Smooth muscle cell of trachea (primary cell): Measurements from ENCODE around the gene IFT122. TPM values are rescaled to one million over a fixed set of nuclear protein-coding genes. Genes with fewer than 3 reads are reported as not detected.

ENCODE experiments used
- total RNA-seq: library from RNA; depleted of rRNA; stranded (reverse); fragments of >200 nt; gene quantifications from 2 replicates; pipeline ENCODE4 v1.2.1, GENCODE V29; 2014

Gene IFT122, protein sequence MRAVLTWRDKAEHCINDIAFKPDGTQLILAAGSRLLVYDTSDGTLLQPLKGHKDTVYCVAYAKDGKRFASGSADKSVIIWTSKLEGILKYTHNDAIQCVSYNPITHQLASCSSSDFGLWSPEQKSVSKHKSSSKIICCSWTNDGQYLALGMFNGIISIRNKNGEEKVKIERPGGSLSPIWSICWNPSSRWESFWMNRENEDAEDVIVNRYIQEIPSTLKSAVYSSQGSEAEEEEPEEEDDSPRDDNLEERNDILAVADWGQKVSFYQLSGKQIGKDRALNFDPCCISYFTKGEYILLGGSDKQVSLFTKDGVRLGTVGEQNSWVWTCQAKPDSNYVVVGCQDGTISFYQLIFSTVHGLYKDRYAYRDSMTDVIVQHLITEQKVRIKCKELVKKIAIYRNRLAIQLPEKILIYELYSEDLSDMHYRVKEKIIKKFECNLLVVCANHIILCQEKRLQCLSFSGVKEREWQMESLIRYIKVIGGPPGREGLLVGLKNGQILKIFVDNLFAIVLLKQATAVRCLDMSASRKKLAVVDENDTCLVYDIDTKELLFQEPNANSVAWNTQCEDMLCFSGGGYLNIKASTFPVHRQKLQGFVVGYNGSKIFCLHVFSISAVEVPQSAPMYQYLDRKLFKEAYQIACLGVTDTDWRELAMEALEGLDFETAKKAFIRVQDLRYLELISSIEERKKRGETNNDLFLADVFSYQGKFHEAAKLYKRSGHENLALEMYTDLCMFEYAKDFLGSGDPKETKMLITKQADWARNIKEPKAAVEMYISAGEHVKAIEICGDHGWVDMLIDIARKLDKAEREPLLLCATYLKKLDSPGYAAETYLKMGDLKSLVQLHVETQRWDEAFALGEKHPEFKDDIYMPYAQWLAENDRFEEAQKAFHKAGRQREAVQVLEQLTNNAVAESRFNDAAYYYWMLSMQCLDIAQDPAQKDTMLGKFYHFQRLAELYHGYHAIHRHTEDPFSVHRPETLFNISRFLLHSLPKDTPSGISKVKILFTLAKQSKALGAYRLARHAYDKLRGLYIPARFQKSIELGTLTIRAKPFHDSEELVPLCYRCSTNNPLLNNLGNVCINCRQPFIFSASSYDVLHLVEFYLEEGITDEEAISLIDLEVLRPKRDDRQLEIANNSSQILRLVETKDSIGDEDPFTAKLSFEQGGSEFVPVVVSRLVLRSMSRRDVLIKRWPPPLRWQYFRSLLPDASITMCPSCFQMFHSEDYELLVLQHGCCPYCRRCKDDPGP
- 27.1 and 34.6 TPM in 2 replicates for total RNA-seq

DNA sequence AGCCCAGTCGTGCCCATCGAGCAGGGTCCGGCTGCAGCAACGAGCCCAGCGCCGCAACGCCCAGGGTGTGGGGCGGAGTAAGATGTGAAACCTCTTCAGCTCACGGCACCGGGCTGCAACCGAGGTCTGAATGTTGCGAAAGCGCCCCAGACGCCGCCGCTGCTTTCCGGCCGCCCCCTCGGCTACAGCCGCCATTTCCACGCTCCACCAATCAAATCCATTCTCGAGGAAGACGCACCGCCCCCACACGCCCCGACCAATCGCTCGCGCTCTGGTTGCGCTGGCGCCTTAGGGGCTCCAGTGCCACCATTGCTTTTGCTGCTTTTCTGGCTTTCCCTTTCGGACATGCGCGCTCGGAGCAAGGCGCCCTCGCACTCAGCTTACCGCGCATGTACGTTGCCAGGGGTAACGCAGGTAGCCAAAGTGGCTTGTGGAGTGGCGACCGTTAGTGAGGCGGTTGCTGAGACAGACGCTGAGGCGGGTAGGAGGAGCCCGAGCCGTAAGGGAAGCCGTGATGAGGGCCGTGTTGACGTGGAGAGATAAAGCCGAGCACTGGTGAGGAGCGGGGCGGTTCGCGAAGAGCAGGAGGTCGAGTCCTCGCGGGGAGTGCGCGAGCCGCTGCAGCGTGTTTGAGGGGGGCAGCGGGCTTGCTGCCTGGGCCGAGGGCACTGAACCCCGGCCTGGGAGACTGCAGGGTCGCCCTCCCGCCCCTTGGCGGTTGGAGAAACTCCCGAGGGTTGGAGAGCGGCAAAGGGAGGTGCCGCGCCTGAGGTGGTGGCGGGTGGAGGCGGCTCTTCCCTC, at the start of gene IFT122, which contains the start of gene MBD4:
Gene IFT122, plus strand, starts transcription at position 408 of the 801 bp plus-strand sequence. Its CDS starts 107 bp downstream, at position 515.
Gene MBD4, minus strand, starts transcription at position 132 of the 801 bp plus-strand sequence. Its CDS starts 115 bp downstream, at position 17.

DNA sequence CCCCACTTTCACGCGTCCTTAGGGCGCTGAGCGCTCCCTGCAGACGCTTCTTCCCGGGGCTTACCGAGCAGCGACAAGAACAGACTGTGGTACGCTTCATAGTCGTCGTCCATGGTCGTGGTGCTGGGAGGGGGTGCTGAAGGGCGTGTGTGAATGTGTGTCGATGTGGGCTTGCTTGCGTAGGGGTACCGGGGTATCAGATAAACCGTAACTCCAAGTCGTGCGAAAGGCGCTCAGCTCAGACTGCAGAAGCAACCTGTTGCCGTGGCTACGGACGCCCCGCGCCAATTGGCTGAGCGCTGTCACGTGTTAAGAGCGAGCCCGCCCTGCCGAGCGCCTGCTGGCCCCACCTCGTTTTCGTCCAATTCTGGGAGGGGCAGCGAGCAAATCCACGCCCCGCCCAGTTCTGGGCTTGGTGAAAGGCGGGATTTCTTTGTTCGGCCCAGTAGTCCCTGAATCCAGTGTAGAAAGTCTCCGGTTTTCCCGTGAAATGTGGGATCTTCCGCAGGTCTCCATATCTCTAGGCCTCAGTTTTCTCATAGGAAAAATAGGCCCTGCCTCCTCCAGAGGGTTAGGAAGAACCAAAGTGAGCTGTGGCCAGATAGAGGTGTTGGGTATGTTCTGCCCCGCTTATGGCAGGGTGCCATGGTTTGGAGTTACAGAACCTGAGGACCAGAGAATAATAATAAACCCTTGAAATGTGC, 11.5 kb upstream of the IFT122 start, which contains the start of gene EFCAB12:
Gene EFCAB12, minus strand, starts transcription at position 261 of the 704 bp plus-strand sequence. Its CDS starts 148 bp downstream, at position 113.

DNA sequence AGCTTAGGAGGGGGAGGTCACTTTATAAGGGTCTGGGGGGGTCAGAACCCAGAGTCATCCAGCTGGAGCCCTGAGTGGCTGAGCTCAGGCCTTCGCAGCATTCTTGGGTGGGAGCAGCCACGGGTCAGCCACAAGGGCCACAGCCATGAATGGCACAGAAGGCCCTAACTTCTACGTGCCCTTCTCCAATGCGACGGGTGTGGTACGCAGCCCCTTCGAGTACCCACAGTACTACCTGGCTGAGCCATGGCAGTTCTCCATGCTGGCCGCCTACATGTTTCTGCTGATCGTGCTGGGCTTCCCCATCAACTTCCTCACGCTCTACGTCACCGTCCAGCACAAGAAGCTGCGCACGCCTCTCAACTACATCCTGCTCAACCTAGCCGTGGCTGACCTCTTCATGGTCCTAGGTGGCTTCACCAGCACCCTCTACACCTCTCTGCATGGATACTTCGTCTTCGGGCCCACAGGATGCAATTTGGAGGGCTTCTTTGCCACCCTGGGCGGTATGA, 88.6 kb downstream of the IFT122 start, which contains the start of gene RHO:
Gene RHO, plus strand, starts transcription at position 51 of the 512 bp plus-strand sequence. Its CDS starts 95 bp downstream, at position 146.

DNA sequence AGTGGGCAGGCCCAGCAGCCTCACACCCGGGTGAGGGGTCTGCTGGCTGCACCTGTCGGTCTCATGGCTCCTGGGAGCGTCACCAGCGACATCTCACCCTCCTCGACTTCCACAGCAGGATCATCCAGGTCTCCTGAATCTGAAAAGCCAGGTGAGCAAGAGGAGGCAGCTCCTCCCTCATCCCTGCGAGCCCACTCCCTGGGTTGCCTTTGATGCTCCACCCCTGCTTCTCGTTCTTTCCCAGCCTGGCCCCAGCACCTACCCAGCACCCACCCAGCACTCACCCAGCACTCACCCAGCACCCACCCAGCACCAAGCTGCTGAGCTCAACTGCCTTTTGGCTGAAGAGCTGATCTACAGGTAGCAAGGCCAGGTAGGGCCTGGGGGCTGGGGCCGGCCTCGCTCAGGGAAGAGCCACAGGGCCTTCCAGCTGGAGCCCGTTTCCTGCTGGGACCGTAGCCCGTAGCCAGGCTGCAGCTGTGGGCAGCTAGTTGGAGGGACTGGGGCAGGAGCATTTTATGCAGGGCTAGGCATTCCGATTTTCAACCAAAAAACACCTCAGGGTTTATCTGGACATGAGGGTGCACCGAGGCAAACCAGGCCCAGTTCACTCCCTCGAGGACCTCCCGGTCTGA, 103.2 kb downstream of the IFT122 start, which contains the start of gene H1-8:
Gene H1-8, plus strand, starts transcription at position 20 of the 635 bp plus-strand sequence. Its CDS starts 44 bp downstream, at position 64.

Other genes with a start within 250 kb of the IFT122 start
- gene COPG1, start 190.6 kb upstream of the IFT122 start, total RNA-seq: 342 and 398 TPM in 2 replicates
- 16.4 and 26.8 TPM in 2 replicates for gene HMCES, start 161.4 kb upstream of the IFT122 start, total RNA-seq
- gene EFCAB12, start 11.6 kb upstream of the IFT122 start, total RNA-seq: under 0.01 and 0.15 TPM in 2 replicates
- gene MBD4, start 276 bp upstream of the IFT122 start, total RNA-seq: 20.2 and 23.0 TPM in 2 replicates
- not detected in 2 replicates for gene RHO, start 88.4 kb downstream of the IFT122 start, total RNA-seq
- not detected in 2 replicates for gene H1-8, start 103.0 kb downstream of the IFT122 start, total RNA-seq
- gene PLXND1, start 166.5 kb downstream of the IFT122 start, total RNA-seq: 127 and 129 TPM in 2 replicates